Measurements from ENCODE around the gene HMGN4.
"Not testable (repeated sequence)": the region's sequence is repeated elsewhere in the genome, so short reads cannot be mapped to it uniquely, and the experiment has no call there.

The HMGN4 gene

DNA sequence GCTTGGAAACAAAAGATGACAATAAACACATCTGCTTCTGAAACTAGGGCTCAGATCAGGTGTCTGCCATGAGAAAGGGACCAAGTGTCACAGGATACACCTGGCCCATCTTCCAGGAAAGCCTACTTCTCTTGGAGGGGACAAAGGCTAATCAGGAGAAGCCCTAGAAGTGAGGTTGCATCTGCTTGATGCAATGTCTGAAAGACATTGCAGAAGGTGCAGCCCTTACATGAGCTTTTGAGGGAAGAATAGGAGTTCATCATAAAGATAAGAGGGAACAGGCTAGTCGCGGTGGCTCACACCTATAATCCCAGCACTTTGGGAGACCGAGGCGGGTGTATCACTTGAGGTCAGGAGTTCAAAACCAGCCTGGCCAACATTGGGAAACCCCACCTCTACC is 40.6 kb upstream of the HMGN4 start:
- DNase-seq (ENCODE audit: low read depth) = no peak
- TF ChIP-seq, protein P1, sequence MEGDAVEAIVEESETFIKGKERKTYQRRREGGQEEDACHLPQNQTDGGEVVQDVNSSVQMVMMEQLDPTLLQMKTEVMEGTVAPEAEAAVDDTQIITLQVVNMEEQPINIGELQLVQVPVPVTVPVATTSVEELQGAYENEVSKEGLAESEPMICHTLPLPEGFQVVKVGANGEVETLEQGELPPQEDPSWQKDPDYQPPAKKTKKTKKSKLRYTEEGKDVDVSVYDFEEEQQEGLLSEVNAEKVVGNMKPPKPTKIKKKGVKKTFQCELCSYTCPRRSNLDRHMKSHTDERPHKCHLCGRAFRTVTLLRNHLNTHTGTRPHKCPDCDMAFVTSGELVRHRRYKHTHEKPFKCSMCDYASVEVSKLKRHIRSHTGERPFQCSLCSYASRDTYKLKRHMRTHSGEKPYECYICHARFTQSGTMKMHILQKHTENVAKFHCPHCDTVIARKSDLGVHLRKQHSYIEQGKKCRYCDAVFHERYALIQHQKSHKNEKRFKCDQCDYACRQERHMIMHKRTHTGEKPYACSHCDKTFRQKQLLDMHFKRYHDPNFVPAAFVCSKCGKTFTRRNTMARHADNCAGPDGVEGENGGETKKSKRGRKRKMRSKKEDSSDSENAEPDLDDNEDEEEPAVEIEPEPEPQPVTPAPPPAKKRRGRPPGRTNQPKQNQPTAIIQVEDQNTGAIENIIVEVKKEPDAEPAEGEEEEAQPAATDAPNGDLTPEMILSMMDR (conservative IDR thresholded peaks at IDR 0.05; ENCODE audit: low read length) = no peak
- H3K4me3 ChIP-seq (ENCODE audit: low read length) = no peak overlapping the region

GRCh38 chr6:26500102-26500501 is 38.1 kb upstream of the HMGN4 start, which contains the start of gene BTN1A1:
BTN1A1 (plus strand) TSS chr6:26500303; CDS start chr6:26501287, 984 bp downstream.
- H3K4me3 ChIP-seq (ENCODE audit: low read length) = no peak within 1 kb of the TSS

DNA sequence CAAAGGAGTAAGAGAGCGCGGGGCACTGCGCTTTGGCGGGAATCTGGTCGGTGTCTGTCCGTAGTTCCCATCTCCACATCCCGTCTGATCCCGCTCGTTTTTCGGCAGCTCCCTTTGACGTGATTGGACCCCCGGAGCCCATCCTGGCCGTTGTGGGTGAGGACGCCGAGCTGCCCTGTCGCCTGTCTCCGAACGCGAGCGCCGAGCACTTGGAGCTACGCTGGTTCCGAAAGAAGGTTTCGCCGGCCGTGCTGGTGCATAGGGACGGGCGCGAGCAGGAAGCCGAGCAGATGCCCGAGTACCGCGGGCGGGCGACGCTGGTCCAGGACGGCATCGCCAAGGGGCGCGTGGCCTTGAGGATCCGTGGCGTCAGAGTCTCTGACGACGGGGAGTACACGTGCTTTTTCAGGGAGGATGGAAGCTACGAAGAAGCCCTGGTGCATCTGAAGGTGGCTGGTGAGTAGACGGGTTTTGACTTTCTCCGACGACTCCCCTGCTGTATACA is 36.6 kb upstream of the HMGN4 start:
- H3K4me3 ChIP-seq (ENCODE audit: low read length) = peak overlapping the region; percentile 39
- TF ChIP-seq, protein P1 (conservative IDR thresholded peaks at IDR 0.05; ENCODE audit: low read length) = no peak
- DNase-seq (ENCODE audit: low read depth) = peak; percentile 16

More at GRCh38 chr6:26500102-26500501, 38.1 kb upstream of the HMGN4 start, which contains the start of gene BTN1A1:
- TF ChIP-seq, protein P1 (conservative IDR thresholded peaks at IDR 0.05; ENCODE audit: low read length) = no peak
- no peak for DNase-seq (ENCODE audit: low read depth)

GRCh38 chr6:26502165-26502564 is 36.0 kb upstream of the HMGN4 start:
- TF ChIP-seq, protein P1 (conservative IDR thresholded peaks at IDR 0.05; ENCODE audit: low read length) = no peak
- no peak overlapping the region for H3K4me3 ChIP-seq (ENCODE audit: low read length)
- DNase-seq (ENCODE audit: low read depth) = no peak

DNA sequence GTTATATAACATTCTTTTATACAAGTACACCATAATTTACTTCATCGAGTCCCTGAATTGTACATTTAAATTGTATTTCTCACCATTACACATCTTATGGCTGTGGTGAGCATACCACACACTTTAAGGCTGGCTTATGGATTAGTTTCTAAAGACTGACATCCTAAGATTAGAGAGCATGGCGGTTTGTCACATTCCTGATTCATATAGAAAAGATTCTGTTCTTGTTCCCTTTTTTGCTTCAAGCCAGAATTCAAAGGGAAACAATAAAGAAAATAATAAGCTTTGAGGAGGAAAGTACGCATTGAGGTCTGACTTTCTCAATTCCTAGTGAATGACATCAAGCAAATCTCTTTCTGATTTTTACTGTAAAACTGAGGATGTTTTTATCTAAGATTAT is 35.5 kb upstream of the HMGN4 start:
- no peak overlapping the region for H3K4me3 ChIP-seq (ENCODE audit: low read length)
- DNase-seq (ENCODE audit: low read depth) = no peak
- TF ChIP-seq, protein P1 (conservative IDR thresholded peaks at IDR 0.05; ENCODE audit: low read length) = no peak

DNA sequence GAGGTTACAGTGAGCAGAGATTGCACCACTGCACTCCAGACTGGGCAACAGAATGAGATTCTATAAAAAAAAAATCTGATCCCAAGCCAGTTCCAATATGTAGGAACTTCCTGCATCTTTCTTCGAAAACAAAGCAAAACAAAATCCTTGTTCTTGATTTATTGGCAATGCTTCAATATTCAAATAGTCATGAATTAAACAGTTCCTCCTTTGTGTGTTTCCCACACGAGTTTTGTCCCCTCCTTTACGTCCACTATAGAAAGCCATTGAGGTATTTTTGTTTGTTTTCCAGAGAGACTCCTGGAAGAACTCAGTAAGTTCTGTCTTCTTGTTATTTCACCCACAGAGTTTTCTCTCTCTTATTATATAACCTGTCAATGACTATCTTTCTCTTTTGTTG is 30.5 kb upstream of the HMGN4 start:
- no peak for DNase-seq (ENCODE audit: low read depth)
- TF ChIP-seq, protein P1 (conservative IDR thresholded peaks at IDR 0.05; ENCODE audit: low read length) = no peak
- no peak overlapping the region for H3K4me3 ChIP-seq (ENCODE audit: low read length)

DNA sequence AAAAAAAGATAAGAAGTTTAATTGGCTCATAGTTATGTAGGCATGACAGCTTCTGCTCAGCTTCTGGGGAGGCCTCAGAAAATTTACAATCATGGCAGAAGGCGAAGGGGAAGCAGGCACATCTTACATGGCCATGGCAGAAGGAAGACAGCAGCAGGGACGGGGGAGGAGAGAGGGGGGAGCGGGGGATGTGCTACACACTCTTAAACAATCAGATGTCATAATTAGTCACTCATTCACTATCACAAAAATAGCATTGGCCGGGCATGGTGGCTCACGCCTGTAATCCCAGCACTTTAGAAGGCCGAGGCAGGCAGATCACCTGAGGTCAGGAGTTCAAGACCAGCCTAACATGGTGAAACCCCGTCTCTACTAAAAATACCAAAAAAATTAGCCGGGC is 27.1 kb upstream of the HMGN4 start:
- not testable (repeated sequence) for DNase-seq (ENCODE audit: low read depth); H3K4me3 ChIP-seq (ENCODE audit: low read length)

GRCh38 chr6:26514984-26515383 is 23.2 kb upstream of the HMGN4 start:
- DNase-seq (ENCODE audit: low read depth) = no peak
- TF ChIP-seq, protein P1 (conservative IDR thresholded peaks at IDR 0.05; ENCODE audit: low read length) = no peak
- H3K4me3 ChIP-seq (ENCODE audit: low read length) = no peak overlapping the region
